Mucosa of gallbladder (tissue), 1 donor: ENCODE data around the gene COLEC12. TPM values are rescaled to one million over a fixed set of nuclear protein-coding genes. Genes with fewer than 3 reads are reported as not detected.

Experiments
- DNase-seq: peaks from one replicate; pipeline ENCODE4 v3.0.0-alpha.2; 2020; ENCODE audit warnings: low spot score
- total RNA-seq: library from RNA; stranded (reverse); gene quantifications from one replicate; pipeline ENCODE4 v1.2.1, GENCODE V29; 2021
- donor health status: DM: no; HTN: no; CAD: no.

The COLEC12 gene
- total RNA-seq, 1 donor from 2014 or later = 4.9 TPM

DNA sequence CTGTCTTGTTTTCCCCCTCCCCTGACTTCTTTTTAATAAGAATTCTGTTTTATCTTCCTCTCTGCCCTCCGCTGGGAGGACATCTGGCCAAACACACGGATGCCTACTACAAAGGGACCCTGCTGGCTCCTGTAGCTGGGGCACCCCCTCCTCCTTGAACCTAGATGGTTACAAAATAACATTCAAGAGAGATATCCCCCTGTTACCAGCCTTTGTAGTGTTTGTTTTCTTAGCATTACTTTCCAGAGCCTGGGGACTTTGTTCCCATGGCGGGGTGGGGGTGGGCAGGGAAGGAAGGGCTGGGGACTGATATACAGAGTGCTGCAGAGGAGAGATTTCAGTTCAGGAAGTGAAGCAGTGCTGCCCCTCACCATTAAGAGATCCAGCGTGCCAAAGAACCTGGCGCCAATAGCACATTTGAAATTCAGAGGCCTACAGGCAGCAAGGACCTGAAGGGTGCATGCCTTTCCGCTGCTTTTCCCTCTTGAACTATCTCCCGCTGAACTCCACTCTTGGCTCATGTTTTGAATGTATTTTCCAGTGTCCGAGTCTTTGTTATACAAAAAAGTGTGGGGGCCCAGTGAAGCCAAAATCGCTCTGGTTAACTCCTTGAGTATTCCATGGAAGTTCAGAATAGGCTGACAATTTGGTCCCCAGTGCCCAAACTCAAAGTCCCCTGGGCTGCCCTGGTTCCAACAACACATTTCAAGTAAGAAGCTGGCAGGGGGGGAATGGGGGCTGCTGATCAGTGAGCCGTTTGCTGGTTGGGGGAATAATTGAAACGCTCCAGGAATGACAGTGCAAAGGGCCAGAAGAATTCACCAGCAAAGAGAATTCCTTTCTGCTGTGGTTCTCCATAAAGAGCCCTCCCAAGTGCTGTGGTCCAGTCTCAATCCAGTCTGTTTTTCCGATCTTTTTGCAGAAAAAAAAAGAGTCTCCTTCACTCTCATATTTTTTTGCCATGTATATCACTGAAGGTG lies 137.9 kb downstream of the COLEC12 start:
- DNase-seq = no peak

DNA sequence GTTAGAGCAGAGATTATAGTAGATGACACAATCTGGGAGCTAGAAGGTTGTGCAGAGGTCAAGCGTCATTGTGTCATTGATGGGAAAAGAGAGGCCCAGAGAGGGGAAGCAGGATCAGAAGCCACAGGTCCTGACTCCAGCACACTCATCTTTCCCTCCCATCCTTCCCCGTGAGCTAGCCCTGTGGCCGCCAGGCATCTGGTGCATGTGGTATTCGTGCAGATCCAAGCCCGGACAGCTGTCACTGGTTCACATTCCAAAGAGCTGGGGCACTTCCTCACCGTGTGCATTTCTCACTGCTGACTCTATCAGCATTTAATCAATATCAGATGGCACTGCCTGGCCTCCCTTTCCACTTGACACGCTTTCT lies 138.6 kb downstream of the COLEC12 start:
- DNase-seq = no peak

DNA sequence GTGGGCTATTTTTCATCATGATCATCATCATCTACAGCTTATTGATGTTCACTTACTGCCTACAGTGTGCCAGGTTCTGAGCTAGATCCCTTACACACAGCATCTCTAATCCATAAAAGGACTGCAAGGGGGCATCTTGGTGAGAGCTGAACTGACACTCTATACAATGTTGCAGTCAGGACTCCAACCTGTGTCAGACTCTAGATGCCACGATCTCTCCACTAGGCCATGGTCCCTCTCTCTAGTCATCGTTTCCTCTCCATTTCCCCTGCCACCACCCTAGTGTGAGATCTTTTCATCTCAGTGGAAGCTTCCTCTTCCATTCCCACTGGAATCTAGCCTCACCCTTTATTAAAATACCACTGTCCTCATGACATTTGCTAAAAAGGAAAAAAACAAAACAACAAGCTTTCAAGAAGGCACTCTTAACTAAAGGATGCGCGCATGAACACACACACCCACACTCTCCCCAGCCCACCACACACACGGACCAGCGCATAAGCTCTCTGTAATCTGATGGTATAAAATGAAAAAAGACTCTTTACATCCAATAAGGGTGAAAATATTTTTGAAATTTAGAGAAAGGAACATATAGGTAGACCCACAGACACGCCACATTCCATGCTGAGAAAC lies 139.3 kb downstream of the COLEC12 start:
- DNase-seq = no peak

DNA sequence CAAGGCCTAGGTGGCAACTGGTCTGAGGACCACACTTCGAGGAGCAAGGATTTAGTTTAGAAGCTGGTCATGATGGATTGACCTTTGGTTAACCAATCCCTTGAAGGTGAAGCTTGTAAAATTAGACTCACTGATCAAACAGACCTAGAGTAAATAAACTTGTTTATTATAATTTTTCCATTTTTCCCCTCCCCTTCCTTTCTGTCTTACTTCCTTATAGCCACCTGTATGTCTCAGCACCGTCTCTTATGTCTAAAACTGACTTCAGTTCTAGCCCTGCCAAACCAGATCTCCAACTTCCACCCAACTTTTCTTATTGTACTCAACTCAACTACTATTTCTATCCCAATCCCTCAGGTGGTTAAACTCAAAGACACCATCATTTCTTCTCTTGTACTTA lies 139.8 kb downstream of the COLEC12 start:
- DNase-seq = no peak

DNA sequence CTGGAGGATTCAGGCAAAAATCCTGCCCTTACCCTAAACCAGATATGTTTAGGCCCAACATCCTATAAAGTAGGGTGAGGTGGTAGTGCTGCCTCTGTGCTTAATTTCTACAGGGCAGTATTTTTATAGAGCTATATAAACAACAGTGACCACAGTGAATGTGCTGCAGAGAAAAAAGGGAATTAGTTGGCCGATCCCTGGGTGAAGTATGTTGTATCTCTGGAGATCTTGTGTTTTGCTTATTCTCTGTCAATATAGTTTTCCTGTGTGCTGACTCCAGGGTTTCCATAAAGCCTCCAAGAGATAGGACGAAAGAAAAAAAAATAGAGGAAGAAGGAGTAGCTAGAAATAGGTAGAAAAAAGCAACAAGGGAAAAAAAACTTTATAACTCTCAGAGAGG lies 143.7 kb downstream of the COLEC12 start:
- no peak for DNase-seq

DNA sequence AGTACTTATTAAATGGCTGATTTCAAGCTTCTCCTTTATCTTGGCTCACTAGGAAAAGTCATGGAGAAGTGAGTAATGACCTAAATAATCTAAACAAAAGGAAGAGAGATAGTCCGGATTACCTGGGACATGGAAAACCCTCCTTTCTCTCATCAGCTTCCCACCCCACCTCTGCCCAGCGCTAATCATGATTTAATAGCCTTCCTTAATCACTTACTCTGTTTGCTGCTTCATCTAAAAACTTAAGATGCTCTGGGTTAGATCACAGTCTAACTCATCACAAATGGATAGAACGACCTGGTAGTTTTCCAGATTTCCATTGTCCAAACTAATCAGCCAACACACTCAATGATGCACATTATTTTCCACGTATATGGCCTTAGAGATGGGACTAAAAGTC lies 144.8 kb downstream of the COLEC12 start:
- no peak for DNase-seq

DNA sequence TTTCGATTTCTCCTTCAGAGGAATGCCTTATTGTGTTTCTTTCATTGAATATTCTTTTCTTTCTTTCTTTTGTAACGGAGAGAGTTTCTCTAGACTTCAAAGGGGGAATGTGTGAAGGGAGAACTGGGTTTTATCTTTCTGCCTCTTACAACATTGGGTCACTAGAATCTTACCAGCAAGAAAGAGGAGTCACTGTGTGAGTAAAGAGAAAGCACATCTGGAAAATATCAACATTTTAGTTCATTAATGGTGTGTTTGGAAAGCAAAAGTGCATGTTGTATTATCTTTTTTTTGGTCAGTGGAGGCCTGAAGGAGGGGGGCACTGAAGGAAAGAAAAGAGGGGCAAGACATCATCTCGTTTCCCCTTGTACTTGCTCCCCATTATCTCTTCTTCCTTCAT lies 146.0 kb downstream of the COLEC12 start:
- no peak for DNase-seq

DNA sequence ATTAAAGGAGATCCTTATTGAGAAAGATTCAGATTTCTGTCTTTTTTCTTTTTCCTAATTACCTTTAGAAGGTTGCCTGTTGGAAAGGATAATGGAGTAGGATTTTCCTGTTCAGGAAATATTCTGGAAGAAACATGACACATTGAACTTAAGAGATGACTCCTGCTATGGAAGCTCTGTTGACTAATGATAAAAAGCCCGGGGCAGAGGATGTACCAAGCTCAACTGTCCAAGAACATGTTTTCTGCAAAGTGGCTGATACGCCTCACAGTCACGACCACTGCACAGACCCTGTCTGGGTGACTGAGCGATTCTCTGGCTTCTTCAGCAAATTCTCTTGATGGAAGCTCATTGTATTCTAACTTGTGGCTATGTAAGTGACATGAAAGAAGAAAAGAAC lies 146.5 kb downstream of the COLEC12 start:
- DNase-seq = no peak

DNA sequence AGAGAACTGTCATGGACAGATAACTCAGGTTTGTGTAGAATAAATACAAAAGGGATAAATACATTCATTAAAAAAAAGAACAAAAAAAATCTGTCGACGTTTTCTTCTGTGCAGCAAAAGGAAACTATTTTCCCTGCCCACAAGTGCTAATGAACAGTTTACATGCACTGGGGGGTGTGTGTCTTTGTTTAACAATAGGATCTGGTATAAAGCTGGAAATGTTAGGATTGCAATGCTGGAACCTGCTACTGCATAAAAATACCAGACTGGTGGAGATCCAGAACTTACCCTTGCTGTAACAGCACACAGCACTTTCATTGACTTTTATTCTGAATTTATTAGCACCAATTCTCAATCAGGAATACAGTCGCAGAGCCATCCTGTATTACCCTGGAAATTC lies 148.1 kb downstream of the COLEC12 start:
- no peak for DNase-seq

DNA sequence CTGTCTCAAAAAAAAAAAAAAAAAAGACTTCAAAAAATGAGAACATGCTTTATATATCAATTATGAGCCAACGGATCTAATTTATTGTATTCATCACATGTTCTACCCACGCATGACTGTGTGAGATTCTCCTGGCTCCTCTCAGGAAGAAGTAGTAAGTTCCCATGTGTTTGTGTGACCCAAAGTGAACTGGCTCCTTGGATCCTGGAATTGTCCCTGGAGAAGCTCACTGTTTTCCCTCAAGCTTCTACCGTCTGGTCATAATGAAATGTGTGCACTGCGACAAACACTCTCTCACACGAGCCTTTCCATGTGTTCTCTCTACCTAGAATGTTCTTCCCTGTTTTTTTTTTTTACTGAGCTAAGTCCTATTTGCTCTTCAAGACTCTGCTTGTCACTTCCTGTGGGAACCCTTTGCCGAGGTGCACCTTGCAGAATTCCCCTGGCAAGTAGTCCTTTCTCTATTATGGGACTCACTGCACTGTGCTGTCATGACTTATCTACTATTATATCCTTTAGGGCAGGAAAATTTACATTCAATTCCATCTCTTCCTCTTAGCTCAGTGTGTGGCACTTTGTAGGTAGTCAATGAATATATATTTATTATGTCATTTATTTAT lies 149.4 kb downstream of the COLEC12 start:
- no peak for DNase-seq

DNA sequence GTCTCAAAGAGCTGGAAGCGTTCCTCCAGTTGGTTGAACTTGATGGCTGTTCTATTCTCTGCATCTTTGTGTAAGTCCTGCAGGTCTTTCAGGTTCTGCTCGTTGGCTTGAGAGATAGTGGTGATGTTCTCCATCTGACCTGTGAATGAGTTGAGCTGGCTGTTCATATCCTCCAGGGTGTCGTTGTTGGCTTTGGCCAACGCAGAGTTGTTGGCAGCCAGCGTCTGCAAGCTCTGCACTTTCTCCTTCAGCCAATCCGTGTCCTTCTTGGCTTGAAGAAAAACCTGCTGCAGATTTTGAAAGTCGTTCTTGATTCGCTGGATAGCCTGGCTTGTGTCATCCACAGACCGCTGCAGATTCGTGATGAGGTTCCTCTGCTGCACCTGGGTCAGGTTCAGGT lies 153.9 kb downstream of the COLEC12 start:
- no peak for DNase-seq

DNA sequence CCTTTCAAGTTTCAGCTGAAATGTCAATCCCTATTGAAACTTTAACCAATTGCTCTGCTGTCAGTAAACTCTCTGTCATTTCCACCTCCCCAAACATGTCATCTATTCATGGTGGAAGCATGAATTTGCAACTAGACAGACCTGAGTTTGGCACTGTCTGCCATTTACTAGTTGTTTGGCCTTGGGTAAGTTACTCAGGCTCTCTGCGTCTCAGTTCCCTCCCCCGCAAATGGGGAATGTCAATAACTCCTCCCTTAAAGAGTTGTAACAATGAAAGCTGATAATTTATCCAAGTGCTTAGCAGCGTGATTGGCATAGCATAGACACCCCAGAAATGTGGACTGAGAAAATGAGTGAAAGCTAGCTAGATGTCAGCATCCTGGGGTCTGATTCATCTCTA lies 159.4 kb downstream of the COLEC12 start:
- DNase-seq = no peak

DNA sequence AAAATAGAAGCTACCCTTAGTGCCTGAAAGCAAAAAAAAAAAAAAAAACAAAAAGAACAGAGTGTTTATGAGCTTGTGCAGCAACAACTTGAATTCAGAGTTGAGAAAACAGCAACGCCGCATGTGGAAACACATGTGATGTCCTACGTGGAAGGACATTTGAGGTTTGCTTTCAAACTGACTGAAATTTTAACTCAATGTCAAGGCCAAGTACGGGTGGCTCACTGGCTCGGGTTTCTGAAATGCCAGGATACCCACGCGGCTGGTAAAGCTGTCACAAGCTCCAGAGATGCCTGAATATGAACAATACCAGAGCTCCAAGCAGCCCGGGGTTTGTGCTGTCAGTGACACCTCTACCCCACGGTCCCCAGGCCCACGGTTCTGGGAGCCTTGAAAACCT lies 160.5 kb downstream of the COLEC12 start:
- DNase-seq = no peak

DNA sequence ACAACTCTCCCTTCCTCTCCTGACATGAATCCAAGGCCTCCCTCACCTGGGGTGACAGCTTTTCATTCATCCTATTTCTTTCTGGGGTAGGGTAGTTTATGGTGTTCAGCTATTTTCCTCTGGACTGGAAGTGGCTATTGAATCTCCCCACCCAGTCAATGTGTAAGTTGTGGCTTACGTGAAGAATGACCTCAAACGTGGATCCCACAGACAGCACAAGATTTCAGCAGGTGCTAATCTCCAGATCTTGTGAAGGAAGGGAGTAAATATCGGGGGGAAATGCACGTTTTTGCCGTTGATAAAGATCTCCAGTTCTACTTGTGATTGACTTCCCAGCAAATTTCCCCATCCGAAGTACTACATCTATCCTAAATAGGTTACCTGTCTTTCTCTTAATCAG lies 161.3 kb downstream of the COLEC12 start:
- DNase-seq = no peak

DNA sequence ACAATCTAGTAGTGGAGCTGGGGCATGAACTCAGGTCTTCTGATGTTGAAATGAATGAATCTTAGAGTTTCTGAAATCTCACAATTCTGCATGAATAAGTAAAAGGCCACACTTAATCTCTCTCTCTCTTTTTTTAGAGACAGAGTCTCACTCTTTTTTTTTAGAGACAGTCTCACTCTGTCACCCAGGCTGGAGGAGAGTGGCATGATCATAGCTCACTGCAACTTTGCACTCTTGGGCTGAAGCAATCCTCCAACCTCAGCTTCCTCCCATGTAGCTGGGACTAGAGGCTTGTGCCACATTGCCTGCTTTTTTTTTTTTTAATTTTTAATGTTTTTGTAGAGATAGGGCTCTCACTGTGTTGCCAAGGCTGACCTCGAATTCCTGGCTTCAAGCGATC lies 163.8 kb downstream of the COLEC12 start:
- DNase-seq = no peak

DNA sequence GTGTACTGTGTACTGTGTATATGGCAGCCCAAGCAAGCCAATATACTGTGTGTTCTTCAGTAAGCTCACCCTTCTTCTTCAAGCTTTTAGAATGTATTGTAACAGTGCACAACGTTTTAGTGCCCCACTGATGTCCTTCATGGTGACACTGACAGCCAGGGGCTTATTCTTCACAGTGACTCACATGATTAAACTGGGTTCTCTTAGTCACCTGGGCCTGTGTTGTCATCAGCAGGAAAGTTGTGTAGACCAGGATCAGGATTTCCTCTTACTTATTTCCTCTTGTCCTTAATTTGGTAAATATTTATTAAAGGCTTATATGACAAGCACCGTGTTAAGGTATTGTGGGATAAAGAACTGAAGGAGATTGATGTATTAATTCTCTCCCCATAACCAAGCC lies 164.8 kb downstream of the COLEC12 start:
- DNase-seq = no peak

DNA sequence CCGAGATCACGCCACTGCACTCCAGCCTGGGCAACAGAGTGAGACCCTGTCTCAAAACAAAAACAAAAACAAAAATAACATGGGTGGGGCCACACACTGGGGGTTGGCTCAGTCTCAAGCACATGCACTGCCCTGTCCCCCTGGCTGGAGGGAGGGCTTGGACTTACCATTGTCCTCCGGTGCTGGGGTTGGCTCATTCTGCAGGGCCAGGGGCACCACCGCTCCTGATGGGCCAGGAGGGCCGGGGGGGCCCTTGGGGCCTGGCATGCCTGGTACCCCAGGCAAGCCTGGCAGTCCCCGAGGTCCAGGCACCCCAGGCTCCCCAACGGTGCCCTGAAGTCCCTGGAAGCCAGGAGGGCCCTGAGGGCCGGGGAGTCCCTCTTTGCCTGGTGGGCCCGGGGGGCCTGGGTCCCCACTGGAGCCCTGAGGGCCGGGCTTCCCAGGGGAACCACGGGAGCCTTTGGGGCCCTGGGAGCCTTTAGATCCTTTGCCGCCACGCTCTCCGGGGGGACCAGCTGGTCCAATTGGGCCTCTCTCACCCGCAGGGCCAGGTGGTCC lies 165.8 kb downstream of the COLEC12 start:
- DNase-seq = no peak

DNA sequence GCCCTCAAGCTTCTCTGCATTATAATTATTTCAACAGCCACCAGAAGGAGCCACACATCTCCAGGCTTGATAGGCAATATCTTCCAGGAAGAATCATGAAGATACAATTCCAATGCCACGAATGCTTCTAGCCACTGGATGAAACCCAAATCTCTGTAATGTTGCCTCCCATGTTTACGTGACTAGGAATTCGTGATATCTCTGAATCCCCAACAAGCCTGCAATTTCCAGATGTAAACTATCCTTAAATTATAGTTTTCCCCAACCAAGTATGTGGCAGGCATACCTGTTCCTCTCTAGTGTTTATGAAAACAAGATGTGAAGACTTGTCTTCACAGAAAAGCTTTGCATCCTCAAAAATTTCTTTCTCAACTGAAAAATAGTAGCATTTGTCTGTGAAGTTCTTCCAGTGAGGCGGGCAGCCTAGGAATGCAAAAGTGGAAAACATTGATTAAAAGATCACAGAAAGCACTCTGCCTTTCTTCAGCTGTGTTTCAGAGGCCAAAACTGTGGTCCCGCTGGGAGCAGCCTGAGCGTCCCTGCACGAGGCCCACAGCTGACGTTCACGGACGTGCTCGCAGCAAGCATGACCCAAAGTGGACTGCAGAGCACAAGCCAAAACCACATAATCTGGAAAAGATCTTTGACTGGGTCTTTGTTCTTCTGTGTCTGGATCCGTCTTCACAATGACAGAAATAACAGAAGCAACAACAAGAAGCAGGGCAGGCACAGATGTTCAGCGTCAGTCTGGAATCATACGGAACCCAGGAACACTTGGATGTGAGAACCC lies 167.6 kb downstream of the COLEC12 start:
- DNase-seq = peak; percentile 60

DNA sequence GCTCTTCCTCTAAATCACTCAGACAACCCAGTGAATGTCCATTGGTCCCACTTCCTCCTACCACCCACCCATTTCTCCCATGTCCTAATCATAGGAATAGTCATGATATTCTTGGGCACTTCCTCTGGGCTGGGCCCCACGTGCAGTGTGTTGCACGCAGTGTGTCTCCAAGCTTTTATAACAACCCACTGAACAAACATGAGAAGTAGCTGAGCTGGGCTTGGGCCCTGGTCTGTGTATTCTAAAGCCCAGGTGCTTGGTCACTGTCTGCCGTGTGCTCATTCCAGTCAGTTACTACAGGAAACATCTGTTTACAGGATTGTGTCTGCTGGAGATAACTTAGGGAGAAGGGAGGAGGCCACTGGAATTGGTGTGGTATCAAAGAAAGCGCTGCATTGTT lies 168.5 kb downstream of the COLEC12 start:
- no peak for DNase-seq

DNA sequence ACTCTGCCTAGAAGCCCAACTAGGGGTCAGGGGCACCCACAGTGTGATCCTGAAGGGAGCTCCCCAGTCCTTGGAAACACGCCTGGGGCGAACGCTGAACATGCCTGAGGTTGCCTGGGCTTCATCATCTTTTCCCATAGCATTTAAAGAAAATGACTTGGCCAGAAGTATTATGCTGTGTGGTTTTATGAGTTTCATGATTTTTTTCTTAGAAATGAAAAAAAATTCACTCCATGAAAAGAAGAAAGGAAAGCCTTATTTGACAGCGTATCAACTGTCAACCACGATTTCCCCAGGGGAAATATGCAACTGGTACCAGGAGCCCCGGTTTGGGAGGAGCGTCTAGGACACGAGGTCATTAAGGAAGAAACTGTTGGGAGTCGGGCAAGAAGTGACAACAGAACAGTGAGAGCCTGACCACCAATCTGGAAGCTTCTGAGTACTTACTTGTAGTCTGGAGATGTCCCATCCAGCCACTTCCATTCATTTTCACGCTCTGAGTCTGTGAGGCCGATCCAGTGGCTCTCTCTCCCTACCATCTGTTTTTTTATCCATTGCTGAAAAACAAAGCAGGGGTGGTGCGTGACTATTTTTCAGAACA lies 169.2 kb downstream of the COLEC12 start:
- DNase-seq = peak; percentile 20

DNA sequence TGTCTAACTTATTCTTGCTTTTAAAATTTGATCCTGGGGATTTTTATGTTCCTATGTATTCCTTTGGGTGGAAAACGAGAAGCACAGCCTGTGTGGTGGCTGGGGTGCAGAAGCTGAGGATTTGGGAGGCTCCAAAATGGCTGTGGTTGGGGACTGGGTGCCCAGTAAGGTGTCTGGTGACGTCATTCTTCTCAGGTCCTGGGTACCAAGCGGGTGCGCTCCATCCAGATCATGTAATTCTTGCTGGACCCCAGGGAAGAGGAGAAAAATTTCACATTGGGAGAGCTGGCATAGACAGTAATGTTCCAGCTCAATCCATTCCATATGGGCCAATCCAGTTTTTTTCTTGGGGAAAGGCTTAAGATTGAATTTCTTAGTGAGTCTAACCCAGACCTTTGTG lies 171.6 kb downstream of the COLEC12 start:
- no peak for DNase-seq
